Measurements from ENCODE around the gene GRB2.

DNA sequence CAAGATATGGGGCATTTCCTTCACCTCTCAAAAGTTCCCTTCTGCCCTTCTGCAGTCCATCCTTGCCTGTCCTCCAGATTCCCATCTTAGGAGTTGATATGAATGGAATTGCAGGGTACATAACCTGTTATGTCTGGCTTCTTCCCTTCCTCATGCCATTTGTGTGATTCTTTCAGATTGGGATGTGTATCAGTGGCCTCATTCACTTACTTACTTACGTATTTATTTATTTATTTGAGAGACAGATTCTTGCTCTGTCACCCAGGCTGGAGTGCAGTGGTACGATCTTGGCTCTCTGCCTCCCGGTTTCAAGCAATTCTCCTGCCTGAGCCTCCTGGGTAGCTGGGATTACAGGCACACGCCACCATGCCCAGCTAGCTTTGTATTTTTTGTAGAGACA, 44.8 kb upstream of the GRB2 start:
- TF ChIP-seq SREBF2 (IDR thresholded peaks at IDR 0.05; ENCODE audit: low read length) (no peak), SPI1 (IDR thresholded peaks at IDR 0.05; ENCODE audit: borderline replicate concordance, insufficient read depth, low read depth, low read length) (no peak), SUPT20H (IDR thresholded peaks at IDR 0.05; ENCODE audit: borderline replicate concordance, control insufficient read depth, low read depth, low read length) (no peak), TCF12 (IDR thresholded peaks at IDR 0.05; ENCODE audit: low read depth, low read length) (no peak), ZZZ3 (IDR thresholded peaks at IDR 0.05; ENCODE audit: control insufficient read depth, insufficient read length, low read depth) (no peak)

All from GM12878 (cell line).